ENCODE results near the gene LRRC27.

Gene LRRC27

GRCh38 chr10:132415956-132416355 is 84.0 kb downstream of the LRRC27 start:
- no peak for DNase-seq (ENCODE audit: low read depth)

- no peak for DNase-seq (ENCODE audit: low read depth)
Measured at GRCh38 chr10:132416566-132417256, 84.7 kb downstream of the LRRC27 start.

- DNase-seq (ENCODE audit: low read depth), result no peak
Measured at GRCh38 chr10:132417257-132417910, 85.4 kb downstream of the LRRC27 start.

GRCh38 chr10:132417957-132418441 is 86.0 kb downstream of the LRRC27 start:
- no peak for DNase-seq (ENCODE audit: low read depth)

- DNase-seq (ENCODE audit: low read depth), result no peak
Measured at GRCh38 chr10:132418527-132419416, 86.8 kb downstream of the LRRC27 start.

GRCh38 chr10:132419538-132420468 is 87.8 kb downstream of the LRRC27 start:
- no peak for DNase-seq (ENCODE audit: low read depth)

GRCh38 chr10:132420469-132420980 is 88.5 kb downstream of the LRRC27 start:
- no peak for DNase-seq (ENCODE audit: low read depth)

GRCh38 chr10:132420981-132421846 is 89.2 kb downstream of the LRRC27 start:
- DNase-seq (ENCODE audit: low read depth), result no peak

GRCh38 chr10:132421847-132422751 is 90.1 kb downstream of the LRRC27 start:
- DNase-seq (ENCODE audit: low read depth), result no peak

GRCh38 chr10:132422903-132423825 is 91.2 kb downstream of the LRRC27 start:
- DNase-seq (ENCODE audit: low read depth), result no peak

GRCh38 chr10:132423966-132424861 is 92.2 kb downstream of the LRRC27 start:
- DNase-seq (ENCODE audit: low read depth), result no peak

- DNase-seq (ENCODE audit: low read depth), result no peak
Measured at GRCh38 chr10:132425029-132425756, 93.2 kb downstream of the LRRC27 start.

GRCh38 chr10:132425757-132426155 is 93.8 kb downstream of the LRRC27 start:
- no peak for DNase-seq (ENCODE audit: low read depth)

GRCh38 chr10:132427006-132427771 is 95.2 kb downstream of the LRRC27 start:
- no peak for DNase-seq (ENCODE audit: low read depth)

- DNase-seq (ENCODE audit: low read depth), result no peak
Measured at GRCh38 chr10:132427939-132428367, 96.0 kb downstream of the LRRC27 start.

Measured in stimulated activated CD8-positive, alpha-beta memory T cell treated with anti-CD3 and anti-CD28 coated beads, Interleukin-15, amount 100 ng/mL, for 1 hour (primary cell).